HG03060 (cell line): ENCODE results near the gene TRIM54.
"Not testable (repeated sequence)": the region's sequence is repeated elsewhere in the genome, so short reads cannot be mapped to it uniquely, and the experiment has no call there.

ENCODE experiments used
- ATAC-seq: cut with Tn5 transposase; IDR thresholded peaks from one replicate; pipeline ENCODE4 v1.9.1; 2021; ENCODE audit warnings: low read depth, moderate number of reproducible peaks; ENCODE audit not compliant: unreplicated experiment

The TRIM54 gene

DNA sequence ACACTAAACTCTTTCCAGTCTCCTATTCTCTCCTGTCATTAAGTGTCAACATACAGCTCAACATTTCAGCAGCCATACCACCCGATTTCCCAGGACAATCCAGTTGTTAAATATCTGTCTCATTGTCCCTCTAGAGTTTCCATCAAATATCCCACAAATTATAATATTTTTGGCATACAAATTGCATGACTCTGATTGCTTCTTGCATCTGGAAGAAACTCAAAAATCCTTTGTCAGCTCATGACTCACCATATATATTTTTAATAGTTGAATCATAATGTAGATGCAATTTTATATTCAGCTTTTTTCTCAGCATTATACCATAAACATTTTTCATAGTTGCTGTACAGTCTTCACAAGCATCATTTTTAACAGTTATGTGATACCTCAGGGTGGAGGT is 26.6 kb upstream of the TRIM54 start:
- no peak for ATAC-seq

DNA sequence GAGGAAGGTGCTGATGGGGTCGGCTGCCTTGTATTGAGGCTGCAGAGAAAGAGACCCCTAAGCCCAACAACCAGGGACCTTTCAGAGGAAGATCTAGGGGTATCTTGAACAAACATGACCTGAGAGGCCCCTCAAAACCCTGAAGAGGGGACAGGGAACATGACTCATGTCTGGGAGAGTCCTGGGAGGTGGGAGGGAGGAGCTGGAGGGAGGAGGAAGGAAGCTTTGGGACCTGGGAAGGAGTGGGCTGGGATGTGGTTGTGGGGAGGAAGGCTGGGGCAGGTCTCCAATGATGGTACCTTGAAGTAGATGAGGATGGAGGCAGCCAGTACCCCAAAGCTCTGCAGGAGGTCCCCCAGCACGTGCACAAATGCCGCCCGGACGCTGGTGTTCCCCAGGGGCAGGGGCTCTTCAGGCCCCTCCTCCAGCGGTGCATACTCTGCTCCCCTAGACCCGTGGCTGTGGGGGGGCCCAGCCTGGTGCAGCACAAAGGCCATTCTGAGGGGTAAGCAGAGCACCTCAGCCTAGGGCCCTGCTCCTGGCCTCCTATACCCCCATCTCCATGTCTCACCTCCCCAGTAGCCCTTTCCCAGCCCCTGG is 25.3 kb upstream of the TRIM54 start:
- ATAC-seq = no peak

DNA sequence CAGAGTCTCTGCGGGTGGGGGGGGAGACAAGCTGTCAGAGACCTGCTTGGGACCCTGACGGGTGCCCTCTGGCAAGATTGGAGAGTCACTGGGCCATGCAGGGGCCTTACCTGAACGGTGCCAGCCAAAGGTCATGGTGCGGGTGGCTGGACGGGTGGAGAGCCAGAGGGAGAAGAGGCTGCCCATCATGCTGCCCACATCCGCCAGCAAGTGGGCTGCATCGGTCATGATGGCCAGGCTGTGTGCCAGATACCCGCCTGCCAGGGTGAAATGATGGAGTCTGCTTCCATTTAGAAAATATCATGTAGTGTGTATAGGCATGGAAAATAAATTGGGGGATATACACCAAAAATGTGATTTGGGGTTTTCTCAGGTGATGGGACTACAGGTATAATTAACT is 24.2 kb upstream of the TRIM54 start:
- no peak for ATAC-seq

DNA sequence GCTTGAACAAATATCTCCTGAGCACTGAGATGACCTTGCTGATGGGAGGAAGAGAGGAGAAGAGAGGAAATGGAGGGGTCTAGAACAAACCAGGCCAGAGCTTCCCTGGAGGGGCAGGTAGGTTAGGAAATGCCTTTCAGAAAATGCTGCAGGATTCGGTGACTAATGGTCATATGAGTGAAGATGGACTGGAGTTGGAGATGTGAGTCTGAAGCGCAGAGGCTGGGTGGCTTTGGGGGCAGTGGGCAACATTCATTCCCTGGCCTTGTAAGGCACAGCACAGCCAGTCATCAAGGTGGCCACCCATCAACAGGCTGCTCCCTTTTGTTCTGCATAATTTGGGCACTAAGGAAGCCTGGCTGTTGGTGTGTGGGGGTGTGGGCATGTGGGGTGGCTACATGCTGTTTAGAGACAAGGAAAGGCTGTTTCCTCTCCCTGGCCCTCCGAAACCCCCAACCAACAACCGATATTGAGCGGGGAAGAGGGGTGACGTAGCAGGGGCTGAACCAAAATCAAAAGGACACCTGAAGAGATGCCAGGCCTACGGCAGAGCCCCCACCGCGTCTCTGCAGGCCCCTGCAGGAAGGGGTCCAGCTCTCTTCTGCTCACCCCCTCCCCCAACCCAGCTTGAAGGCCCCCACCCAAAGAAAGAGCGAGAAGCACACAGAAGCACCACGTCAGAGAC is 20.8 kb upstream of the TRIM54 start:
- no peak for ATAC-seq

DNA sequence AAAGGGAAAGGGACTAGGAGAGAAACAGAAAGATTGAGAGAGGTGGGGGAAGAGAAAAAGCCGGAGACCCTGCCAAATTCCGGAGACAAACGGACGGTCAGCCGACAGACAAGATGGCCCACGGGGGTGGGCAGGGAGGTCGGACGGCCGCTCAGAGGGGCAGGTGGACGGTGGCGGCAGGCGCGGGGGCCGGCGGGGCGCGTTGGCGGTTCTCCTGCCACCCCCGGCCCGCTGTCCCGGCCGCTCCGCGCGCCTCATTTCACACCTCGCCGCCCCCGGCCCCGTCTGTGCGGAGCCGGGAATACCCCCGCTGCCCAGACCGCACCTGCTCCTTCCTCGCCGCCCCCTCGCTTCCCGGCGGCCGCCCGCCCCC is 20.3 kb upstream of the TRIM54 start:
- ATAC-seq = no peak

DNA sequence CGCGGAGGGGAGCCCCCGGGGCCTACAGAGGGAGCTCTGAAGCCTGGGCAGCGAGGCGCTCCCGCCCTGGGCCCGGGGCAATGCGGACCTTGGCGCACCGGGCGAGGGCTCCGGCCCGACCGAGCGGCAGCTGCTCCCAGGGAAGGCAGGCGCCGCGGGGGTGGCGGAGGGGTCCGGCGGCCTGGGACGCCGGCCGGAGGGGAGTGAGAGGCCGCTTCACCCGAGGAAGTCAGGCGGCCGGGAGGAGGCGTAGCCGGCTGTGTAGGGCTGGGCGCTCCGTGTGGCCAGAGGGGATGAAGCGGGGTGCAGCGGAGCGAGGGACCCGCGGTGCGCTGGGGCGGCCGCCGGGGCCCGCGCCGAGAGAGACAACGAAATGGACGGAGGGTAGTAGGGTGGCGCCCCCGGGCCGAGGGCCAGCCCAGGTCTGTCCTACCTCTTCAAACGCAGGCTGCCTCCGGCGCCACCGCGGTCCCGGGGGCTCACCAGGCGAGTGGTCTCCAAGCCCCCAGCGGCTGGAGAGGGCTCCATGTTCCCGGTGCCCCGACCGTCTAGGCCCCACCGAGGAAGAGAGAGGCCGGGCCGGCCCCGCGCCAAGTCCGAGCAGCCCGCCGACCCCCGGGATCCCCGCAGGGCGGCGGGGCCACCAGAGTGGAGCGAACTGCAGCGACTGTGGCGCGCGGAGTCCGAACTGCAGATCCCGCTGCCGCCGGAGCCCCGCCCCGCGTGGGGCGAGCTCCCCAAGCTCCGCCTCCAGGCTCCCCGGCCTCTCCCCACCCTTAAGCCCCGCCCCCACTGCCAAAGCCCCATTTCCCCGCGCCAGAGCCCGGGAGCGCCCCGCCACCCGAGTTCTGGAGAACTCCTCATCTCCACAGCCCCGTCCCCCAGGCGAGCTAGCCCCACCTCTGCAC is 19.6 kb upstream of the TRIM54 start, which contains the start of gene SLC30A3:
TSS of gene SLC30A3 (minus strand) at position 669 of the 908 bp plus-strand sequence. CDS start at position 528, 141 bp downstream.
- ATAC-seq = no peak

DNA sequence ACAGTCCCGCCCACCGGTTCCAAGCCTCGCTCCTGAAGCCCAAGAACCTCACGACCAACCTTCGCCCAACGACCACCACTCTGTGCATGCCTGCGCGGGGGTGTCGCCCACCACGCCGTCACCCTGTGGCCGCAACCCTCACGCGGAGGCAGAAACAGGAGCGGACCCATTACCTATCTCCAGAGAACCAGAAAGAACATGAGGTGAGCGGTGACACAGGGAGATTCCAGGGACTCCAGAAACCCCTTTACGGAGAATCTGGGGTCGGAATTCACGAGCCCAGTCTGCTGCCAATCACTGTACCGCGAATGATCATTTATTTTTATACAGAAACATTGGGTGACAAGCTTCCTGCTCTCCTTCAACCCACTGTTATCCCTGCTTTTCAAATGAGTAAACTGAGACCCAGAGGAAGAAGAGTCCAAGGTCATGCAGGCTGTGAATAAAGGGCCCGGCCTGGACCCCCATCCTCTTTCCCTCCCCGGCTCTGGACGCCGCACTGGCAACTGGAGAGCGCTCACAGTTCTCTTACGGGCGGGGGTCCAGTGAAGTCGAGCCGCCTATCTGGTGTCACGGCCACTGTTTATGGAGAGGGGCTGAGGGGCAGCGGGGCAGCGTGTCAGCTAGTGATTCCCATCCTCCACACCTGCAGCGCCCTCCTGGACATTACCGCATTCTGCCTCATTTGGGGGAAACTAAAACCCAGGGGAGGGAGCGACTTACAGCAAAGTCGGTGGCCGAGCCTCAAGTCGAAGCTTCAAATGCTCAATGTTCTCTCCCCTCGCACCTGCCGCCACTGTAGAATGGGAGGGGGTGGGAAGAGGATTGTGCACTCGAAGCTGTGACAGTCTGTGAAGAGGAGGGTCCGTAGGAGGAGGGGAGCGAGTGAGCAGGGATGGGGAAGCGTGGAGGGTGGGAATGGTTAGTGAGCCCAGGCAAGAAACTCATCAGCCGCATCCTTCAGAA is 18.7 kb upstream of the TRIM54 start:
- no peak for ATAC-seq

DNA sequence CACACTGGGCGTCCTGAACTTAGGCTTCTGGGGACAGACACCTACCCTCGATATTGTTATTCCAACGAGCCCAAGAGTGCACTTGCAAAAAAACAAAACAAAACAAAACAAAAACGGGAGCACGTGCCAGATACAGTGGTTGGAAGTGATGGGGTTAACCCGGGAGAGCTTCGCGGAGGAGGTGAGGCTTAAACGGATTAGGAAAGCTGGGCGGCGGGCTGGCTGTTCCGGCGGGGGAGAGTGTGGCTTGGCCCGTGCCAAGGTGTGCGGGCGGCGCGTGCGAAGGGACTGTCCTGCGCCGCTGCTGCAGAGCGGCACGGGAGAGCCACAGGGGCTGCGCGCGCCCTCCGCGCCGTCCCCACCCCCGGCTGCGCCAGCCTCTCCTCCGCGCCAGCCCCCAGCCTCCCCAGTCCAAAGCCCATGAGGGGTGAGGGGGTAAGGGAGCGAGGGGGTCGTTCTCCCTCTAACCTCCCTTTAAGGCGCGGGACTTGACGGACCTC is 17.9 kb upstream of the TRIM54 start:
- ATAC-seq = no peak

DNA sequence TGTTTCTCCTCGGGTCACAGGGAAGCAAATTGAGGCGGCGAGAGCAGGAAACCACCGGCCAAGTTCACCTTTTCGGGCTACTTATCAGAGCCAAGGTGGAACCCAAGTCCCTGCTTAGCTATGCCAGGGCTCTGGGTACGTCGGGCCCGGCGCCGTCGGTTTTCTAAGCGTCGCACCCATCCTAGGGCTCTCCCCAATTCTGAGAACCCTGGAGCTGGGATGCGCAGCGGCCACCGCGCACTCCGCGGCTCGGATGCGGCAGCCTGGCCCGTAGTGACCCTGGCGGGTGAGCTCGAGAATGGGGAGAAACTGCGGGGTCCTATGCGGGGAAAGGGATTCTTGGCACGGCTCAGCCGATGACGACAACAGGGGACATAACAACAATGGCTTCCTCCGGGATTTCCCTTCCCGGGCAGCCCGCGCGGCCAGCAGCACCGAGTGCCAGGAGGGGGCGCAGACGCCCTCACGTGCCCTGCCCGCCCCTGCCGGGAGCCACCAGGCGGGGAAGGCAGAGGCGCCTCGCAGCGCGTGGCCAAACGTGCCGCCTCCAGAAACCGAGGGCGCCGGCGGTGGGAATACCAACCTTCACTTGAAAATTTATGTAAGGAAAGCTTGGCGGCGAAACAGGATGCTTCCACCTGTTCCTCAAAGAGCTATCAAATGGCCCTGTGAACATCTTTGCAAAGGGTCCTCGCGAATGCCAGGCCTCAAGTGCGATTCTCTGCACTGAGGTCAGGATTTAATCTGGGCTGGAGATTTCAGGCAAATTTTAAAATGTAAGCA is 17.3 kb upstream of the TRIM54 start:
- ATAC-seq = no peak

DNA sequence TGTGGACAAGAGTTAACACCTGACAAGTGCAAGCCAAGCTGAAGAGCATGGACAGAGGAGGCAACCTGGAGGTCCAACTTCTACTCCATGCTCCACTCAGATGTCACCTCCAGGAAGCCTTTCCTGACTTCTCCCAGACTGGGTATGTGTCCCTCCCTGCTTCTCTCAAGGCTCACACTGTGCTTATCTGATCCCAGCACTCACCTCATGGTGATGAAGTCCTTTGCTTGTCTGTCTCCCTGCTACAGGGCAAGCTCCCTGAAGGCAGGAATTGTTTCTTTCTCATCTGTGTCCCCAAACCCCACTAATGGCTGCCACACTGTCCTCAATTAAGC is 16.7 kb upstream of the TRIM54 start:
- no peak for ATAC-seq

DNA sequence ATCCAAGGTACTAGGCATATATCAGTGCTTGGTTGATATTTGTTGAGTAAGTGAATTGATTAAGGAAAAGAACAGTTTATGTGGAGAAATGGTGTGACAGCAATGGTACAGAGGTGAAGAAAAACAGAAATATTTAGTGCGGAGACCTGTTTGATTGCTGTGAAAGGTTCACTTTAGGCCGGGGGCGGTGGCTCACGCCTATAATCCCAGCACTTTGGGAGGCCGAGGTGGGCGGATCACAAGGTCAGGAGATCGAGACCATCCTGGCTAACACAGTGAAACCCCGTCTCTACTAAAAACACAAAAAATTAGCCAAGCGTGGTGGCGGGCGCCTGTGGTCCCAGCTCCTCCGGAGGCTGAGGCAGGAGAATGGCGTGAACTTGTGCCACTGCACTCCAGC is 13.9 kb upstream of the TRIM54 start:
- not testable (repeated sequence) for ATAC-seq

DNA sequence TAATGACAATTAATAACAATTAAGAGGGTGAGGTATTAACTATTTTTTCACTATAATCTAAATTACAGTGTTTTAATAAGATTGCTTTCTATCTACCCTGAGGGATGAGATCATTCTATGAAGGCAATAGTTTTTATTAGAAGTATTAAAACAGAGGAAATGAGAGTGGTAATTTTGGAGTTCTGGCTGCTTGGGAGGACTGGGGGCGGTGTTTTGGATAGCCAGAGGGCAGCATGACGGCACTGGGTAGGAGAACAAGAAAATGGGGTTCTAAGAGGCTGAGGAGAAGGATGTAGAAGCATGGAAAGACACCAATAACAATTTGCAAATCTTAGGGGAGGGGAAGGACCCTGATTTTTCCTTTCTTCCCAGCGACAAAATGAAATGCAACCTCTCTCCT is 12.1 kb upstream of the TRIM54 start:
- ATAC-seq = no peak

DNA sequence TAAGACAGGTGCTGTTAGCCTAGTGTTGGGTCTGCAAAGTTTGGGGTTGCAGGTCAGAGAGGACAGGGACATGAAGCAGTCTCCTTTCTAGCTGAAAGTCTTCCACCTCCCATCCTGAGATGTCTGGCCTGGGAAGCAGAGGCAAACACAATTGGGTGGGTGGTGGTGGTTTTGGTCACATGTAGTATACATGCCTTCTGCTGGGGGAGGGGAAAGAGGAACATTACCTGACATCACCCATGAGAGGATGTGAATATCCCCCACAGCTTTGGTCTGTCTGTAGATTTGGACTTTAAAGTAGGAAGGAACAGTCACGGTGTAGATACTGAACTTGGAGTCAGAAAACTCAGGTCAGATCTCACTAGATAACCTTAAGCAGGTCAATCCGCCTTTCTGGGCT is 11.6 kb upstream of the TRIM54 start:
- no peak for ATAC-seq

DNA sequence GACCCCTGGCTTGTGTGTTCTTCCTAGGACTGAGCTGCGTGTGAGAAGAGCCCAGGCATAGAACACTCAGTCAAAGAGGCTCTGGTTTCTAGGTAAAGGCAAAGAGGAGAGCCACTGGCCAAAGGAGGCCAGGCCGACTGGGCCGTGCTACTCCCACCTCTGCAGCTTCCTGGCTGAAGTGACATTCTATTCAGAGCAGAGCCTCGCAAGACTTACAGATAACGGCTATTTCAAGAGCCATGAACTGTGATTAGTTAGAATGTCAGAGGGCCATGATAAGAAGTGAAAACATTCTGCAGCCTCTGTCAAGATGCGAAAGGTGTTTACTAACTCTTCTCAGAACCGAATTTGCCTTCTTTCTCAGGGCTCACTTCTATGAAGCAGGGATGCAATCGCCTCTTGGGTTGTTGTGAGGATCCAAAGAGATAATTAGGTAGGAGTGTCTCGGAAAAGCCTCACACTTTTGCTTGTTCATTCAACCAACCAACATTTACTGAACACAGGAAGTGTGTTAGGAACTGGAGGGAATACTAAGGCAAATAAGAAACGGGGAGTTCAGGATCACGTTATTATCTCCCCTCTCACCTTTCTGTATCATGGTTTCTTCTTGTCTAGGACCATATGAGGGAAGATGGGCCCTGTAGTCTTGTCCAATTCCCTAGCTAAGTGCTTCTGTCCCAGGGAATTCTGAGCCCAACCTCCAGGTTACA is 10.4 kb upstream of the TRIM54 start:
- ATAC-seq = no peak

DNA sequence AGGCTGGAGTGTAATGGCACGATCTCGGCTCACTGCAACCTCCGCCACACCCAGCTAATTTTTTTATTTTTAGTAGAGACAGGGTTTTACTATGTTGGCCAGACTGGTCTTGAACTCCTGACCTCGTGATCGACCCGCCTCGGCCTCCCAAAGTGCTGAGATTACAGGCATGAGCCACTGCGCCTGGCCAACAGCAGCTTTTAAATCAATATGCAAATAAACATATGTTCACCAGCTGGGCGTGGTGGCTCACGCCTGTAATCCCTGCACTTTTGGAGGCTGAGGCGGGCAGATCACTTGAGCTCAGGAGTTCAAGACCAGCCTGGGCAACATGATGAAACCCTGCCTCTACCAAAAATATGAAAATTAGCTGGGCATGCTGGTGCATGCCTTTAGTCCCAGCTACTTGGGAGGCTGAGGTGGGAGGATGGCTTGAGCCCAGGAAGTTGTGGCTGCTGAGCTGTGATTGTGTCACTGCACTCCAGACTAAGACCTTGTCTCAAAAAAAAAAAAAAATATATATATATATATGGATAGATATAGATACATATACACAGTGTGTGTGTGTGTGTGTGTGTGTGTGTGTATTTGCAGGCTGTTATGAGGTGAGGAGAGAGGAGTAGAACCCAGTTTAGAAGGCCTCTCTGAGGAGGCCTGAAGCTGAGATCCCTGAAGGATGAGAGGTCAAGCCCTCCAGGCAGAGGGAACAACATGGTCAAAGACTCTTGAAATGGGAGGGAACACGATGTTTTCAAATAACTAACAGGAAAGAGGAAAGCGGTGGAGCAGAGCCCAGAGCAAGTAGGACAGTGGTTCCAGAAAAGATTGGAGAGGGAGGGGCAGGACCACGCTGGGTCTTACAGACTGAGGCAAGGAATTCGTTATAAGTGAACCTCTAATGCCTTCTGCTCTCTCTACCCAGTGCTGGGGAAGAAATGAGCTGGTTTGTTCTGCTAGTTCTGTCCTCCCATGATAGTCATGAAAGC is 9.4 kb upstream of the TRIM54 start:
- not testable (repeated sequence) for ATAC-seq

DNA sequence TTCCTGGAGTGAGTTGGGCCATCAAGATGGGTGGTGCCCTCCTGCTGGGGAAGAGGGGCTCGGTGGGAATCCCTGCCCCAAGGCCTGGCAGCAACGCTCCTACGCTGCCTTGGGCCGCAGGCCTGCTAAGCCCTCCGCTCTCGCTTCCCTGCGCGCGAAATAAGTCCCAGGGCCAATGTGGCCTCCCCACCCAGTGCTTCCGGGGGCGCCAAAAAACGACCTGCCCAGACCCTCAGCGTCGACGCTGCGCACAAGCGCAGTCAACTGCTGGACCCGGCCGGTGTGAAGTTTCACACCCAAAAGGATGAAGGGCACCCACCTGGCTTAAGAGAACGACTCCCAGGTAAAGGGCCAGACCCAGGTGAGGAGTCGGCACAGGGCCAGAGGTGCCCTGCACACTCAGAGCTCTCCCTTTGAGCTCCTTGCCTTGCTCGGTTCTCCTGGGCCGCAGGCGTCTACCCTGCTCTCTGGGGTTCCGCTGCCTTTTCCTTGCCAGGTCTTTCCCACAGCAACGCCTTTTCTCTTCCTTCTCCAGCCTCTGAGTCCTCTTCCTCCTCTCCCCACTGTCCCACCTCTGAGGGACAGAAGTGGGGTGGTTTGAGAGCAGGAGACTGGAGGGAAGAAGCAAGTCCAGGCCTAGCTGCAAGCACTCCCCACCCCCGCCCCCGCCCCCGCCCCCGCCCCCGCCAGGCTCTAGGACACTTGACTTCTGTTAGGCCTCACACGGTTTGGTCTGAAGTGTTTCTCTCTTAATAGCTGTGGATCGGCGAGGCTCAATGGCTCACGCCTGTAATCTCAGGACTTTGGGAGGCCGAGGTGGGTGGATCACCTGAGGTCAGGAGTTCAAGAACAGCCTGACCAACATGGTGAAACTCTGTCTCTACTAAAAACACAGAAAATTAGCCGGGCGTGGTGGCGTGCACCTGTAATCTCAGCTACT is 6.7 kb upstream of the TRIM54 start, which contains the start of gene DNAJC5G:
TSS of gene DNAJC5G (plus strand) at position 223 of the 940 bp plus-strand sequence. CDS start 1,296 bp downstream, outside the sequence.
- no peak for ATAC-seq
